OCI-LY3 (cell line): ENCODE data around the gene LENEP.

Source experiments
- H2AFZ ChIP-seq: fragments of 200-600, 300-600 bp; shearing (Covaris generic); 2 replicates; pipeline ENCODE4 v1.6.0; 2014; ENCODE audit warnings: antibody characterized with exemption, low read depth, low read length
- H3K27ac ChIP-seq: fragments of 200-600, 300-600 bp; sonication (generic); 2 replicates; pipeline ENCODE4 v1.5.1; 2014; ENCODE audit warnings: mild to moderate bottlenecking, low read length, moderate library complexity, mixed read lengths
- H3K27me3 ChIP-seq: fragments of 200-600, 300-600 bp; sonication (generic); 2 replicates; pipeline ENCODE4 v1.6.1; 2014; ENCODE audit warnings: low read depth, low read length, mixed read lengths
- H3K36me3 ChIP-seq: fragments of 200-600, 300-600 bp; sonication (generic); replicated peaks from 2 replicates; pipeline ENCODE3; 2014; ENCODE audit warnings: low read depth, low read length, mixed read lengths
- H3K4me1 ChIP-seq: fragments of 300-600, 200-600 bp; sonication (generic); 2 replicates; pipeline ENCODE4 v1.6.1; 2014; ENCODE audit warnings: low read length, mixed read lengths
- H3K4me2 ChIP-seq: fragments of 200-600, 300-600 bp; sonication (generic); 2 replicates; pipeline ENCODE4 v1.6.1; 2014; ENCODE audit warnings: low read length, mixed read lengths
- H3K4me3 ChIP-seq: fragments of 300-600, 200-600 bp; sonication (generic); 2 replicates; pipeline ENCODE4 v1.5.1; 2014; ENCODE audit warnings: antibody characterized with exemption, mild to moderate bottlenecking, low read length, moderate library complexity
- H3K79me2 ChIP-seq: fragments of 300-600, 200-600 bp; shearing (Covaris generic); 2 replicates; pipeline ENCODE4 v1.6.1; 2014; ENCODE audit warnings: mild to moderate bottlenecking, low read length, mixed read lengths
- H3K9ac ChIP-seq: fragments of 300-600, 200-600 bp; shearing (Covaris generic); 2 replicates; pipeline ENCODE4 v1.6.0; 2014; ENCODE audit warnings: mild to moderate bottlenecking, low read length, moderate library complexity
- H3K9me3 ChIP-seq: fragments of 200-600, 300-600 bp; shearing (Covaris generic); 2 replicates; pipeline ENCODE4 v1.6.1; 2014; ENCODE audit warnings: low read length, mixed read lengths; ENCODE audit not compliant: insufficient read depth
- H4K20me1 ChIP-seq: fragments of 200-600, 300-600 bp; sonication (generic); 2 replicates; pipeline ENCODE4 v1.6.1; 2016; ENCODE audit warnings: low read length, mixed read lengths; ENCODE audit not compliant: insufficient read depth
- EZH2phosphoT487 ChIP-seq: fragments of 200-600 bp; shearing (Covaris generic); IDR thresholded peaks from 2 replicates; pipeline ENCODE4 v1.6.1; 2018; ENCODE audit warnings: antibody characterized with exemption, mixed run types, low read depth
- TF ChIP-seq, protein P1 (sequence below): fragments of 200-600, 300-600 bp; sonication (generic); IDR thresholded peaks from 2 replicates; pipeline ENCODE4 v1.5.1; 2014; ENCODE audit warnings: antibody characterized with exemption, low read length, low read depth

The LENEP gene

DNA sequence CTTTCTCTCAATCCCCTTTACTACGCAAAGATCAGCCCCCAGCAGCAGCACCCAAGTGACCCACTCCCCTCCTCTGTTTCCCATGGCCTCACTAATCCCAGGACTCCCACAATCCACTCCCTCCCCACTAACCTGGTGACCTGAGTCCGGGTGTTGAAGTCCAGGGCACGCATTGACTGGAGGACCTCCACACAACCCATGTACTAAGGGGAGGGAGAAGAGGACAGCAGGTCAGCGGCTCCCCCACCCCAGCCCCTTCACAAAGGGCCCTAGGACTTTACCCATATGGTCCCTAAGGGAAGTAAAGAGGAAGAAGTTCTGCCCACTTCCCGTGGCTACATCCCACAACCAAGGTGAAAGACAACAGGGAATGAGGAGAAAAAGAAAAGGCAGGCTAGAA lies 24.1 kb upstream of the LENEP start:
- H3K4me3 ChIP-seq: no peak overlapping the region
- H3K4me1 ChIP-seq: peaks cover 15% of the 10 kb centered on the region
- no peak for TF ChIP-seq EZH2phosphoT487
- TF ChIP-seq, protein P1, sequence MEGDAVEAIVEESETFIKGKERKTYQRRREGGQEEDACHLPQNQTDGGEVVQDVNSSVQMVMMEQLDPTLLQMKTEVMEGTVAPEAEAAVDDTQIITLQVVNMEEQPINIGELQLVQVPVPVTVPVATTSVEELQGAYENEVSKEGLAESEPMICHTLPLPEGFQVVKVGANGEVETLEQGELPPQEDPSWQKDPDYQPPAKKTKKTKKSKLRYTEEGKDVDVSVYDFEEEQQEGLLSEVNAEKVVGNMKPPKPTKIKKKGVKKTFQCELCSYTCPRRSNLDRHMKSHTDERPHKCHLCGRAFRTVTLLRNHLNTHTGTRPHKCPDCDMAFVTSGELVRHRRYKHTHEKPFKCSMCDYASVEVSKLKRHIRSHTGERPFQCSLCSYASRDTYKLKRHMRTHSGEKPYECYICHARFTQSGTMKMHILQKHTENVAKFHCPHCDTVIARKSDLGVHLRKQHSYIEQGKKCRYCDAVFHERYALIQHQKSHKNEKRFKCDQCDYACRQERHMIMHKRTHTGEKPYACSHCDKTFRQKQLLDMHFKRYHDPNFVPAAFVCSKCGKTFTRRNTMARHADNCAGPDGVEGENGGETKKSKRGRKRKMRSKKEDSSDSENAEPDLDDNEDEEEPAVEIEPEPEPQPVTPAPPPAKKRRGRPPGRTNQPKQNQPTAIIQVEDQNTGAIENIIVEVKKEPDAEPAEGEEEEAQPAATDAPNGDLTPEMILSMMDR: no peak
- H3K27ac ChIP-seq: no peak overlapping the region
- no peaks in the 10 kb centered on the region for H4K20me1 ChIP-seq
- peaks cover 17% of the 10 kb centered on the region for H3K79me2 ChIP-seq
- no peak overlapping the region for H2AFZ ChIP-seq
- peaks cover 18% of the 10 kb centered on the region for H3K36me3 ChIP-seq
- no peaks in the 10 kb centered on the region for H3K27me3 ChIP-seq
- no peaks in the 10 kb centered on the region for H3K9me3 ChIP-seq
- H3K9ac ChIP-seq: no peak overlapping the region
- H3K4me2 ChIP-seq: no peak overlapping the region

DNA sequence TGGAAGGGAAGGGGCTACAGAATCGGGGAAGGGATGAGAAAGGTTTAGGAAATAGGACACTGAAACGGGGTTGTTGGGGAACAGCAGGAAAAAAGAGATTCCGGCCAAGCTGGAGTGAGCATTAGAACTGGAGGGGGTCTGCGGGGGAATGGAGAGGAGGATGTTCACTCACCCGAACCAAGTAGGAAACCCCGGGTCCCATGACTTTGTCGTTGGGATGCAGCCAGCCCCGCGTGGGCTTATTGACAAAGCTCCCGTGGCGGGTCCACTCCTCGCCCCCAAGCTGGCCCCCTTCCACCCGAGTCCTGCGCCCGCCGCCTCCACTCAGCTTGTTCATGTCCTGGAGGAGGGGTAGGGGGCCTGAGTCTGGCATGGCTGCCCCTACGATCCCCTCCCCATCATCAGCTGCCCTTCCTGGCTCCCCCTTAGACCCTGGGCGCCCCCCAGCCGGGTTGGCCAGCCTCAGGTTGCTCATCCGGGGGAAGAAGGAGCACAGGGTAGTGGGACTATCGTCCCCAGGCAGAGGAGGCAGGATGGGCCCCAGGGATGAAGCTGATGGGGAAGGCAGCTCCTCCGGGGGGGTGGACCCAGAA lies 23.4 kb upstream of the LENEP start:
- Histone ChIP-seq H3K4me3 (no peak overlapping the region), H3K9me3 (no peaks in the 10 kb centered on the region), H3K9ac (no peak overlapping the region), H3K36me3 (peaks cover 18% of the 10 kb centered on the region), H3K27ac (no peak overlapping the region), H4K20me1 (no peaks in the 10 kb centered on the region), H2AFZ (no peak overlapping the region), H3K4me1 (peaks cover 15% of the 10 kb centered on the region), H3K27me3 (no peaks in the 10 kb centered on the region), H3K4me2 (no peak overlapping the region), H3K79me2 (peaks cover 18% of the 10 kb centered on the region)
- TF ChIP-seq, protein P1: no peak
- no peak for TF ChIP-seq EZH2phosphoT487

DNA sequence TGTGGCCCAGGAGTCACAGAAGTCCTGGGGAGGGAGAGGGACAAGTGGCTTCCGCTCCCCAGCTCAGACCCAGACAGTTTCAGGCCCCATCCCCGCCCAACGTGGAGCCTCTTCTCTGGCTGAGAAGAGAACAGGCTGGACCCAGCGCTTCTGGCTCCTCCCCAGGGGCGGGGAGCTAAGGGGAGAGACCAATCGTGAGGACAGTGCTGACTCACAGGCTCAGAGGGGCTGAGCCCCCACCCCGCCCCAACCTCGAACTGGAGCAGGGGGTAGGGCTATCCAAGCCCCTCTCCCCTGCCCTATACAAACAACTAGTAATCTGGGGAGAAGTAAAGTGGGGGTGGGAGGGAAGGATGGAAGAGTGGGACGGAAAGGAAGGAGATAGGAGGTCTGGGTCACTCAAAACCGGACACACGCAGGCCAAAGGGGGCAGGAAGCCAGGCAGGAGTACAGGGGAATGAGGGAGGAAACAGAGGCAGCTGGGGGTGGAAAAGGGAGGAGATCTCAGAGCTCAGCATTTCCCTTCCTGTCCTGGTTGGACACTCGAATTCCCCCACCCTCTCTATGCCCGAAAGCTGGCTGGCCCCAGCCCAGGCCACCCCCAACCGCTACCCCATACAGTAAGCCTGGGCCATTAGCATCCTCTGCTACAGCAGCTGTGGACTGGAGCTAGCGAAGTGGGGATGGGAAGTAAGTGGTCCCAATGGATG lies 22.6 kb upstream of the LENEP start, which contains the start of gene SHC1:
TSS of gene SHC1 (minus strand) at position 117 of the 710 bp plus-strand sequence. CDS start 221 bp downstream, outside the sequence.
- Histone ChIP-seq H4K20me1 (0 out of 2 replicates have a peak, but pooled peaks cover 1% of the 10 kb centered on the region), H3K4me1 (peaks cover 15% of the 10 kb centered on the region), H3K9ac (no peak within 1 kb of the TSS), H3K4me2 (peak within 1 kb of the TSS; percentile 34; the same call in 1 of the 2 replicates), H3K4me3 (no peak within 1 kb of the TSS), H3K36me3 (peaks cover 12% of the 10 kb centered on the region), H2AFZ (no peak within 1 kb of the TSS), H3K79me2 (peaks cover 27% of the 10 kb centered on the region), H3K9me3 (no peaks in the 10 kb centered on the region), H3K27ac (no peak within 1 kb of the TSS), H3K27me3 (no peaks in the 10 kb centered on the region)
- TF ChIP-seq EZH2phosphoT487: no peak

DNA sequence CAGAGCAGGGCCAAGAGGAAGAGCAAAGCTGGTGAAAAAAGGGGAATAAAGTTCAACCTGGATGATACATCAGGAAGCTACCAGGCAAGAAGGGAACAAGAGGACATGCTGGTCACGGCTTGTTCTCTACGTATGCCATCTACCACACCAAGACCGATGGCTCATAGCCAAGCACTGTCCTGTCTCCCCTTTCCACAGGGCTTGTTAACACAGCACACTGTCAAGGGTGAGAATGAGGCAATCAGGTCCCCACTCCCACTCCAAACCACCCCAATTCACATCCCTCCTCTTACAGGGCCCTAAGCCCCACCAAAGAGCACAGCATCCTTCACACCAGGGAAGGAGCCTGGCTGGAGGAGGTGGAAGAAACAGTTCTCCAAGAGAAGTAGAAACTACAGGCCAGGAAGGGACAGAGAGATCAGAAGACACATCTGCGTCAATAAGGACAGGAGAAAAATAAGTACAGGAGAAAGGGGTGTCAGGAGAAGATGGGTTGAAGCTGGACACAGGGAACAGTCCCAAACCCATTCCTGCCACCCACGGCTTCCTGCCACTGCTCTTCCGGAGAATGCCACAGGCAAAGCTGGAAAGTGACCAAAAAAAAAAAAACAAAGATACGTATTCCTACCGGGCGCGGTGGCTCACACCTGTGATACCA lies 21.9 kb upstream of the LENEP start:
- Histone ChIP-seq H3K27me3 (no peaks in the 10 kb centered on the region), H3K4me3 (no peak overlapping the region), H3K4me1 (peaks cover 22% of the 10 kb centered on the region), H3K27ac (no peak overlapping the region), H4K20me1 (peaks cover 8% of the 10 kb centered on the region; the same call in 1 of the 2 replicates), H3K36me3 (peaks cover 7% of the 10 kb centered on the region), H3K79me2 (peaks cover 34% of the 10 kb centered on the region), H3K9me3 (no peaks in the 10 kb centered on the region), H3K4me2 (no peak overlapping the region), H3K9ac (no peak overlapping the region), H2AFZ (no peak overlapping the region)
- TF ChIP-seq EZH2phosphoT487: no peak
- TF ChIP-seq, protein P1: no peak
